SU-DHL-6 (cell line): ENCODE data around the gene NSUN2.

Experiments used
- EZH2phosphoT487 ChIP-seq: fragments of 200-600 bp; sonication (generic), shearing (Covaris generic); conservative IDR thresholded peaks from 2 replicates; pipeline ENCODE4 v1.6.1; 2018; ENCODE audit warnings: mild to moderate bottlenecking, antibody characterized with exemption, low read length, moderate library complexity, mixed read lengths
- TF ChIP-seq, protein P1 (sequence below): fragments of 200-600 bp; sonication (generic); IDR thresholded peaks from one replicate; pipeline ENCODE4 v1.5.1; 2017; ENCODE audit warnings: antibody characterized with exemption, mild to moderate bottlenecking, low read length, moderate library complexity; ENCODE audit not compliant: insufficient read depth, poor library complexity, severe bottlenecking

DNA sequence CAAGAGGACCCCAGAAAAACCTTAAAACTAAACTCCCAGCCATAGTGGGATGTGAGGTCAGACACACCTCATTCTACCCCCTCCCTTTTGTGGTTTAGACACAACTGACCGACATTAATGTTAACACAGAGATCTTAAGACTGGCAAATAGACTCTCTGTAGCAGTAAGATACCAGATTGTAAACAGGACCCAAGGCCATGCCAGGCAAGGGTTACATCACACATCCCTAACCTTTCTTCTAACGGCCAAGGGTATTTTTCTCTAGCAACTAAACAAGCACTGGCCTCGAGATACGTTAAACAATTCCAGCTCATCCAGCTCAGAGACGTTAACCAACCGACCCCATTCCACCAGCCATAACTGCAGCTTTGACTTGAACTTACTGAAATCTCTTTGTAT is 38.8 kb downstream of the NSUN2 start:
- TF ChIP-seq, protein P1, sequence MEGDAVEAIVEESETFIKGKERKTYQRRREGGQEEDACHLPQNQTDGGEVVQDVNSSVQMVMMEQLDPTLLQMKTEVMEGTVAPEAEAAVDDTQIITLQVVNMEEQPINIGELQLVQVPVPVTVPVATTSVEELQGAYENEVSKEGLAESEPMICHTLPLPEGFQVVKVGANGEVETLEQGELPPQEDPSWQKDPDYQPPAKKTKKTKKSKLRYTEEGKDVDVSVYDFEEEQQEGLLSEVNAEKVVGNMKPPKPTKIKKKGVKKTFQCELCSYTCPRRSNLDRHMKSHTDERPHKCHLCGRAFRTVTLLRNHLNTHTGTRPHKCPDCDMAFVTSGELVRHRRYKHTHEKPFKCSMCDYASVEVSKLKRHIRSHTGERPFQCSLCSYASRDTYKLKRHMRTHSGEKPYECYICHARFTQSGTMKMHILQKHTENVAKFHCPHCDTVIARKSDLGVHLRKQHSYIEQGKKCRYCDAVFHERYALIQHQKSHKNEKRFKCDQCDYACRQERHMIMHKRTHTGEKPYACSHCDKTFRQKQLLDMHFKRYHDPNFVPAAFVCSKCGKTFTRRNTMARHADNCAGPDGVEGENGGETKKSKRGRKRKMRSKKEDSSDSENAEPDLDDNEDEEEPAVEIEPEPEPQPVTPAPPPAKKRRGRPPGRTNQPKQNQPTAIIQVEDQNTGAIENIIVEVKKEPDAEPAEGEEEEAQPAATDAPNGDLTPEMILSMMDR = no peak
- TF ChIP-seq EZH2phosphoT487 = no peak
